Endothelial cell of umbilical vein (primary cell): ENCODE results near the gene DENND5B.

Source experiments
- CTCF ChIP-seq, 2 donors: IDR thresholded peaks; 1 replicate in 1 of 2; 2 replicates in 1 of 2; pipeline ENCODE4 v1.5.1; 2011; ENCODE audit warnings: low read length in 2 of 2, mild to moderate bottlenecking in 2 of 2, moderate library complexity in 2 of 2, control low read depth in 1 of 2, inconsistent platforms in 1 of 2, low read depth in 1 of 2; ENCODE audit not compliant: insufficient read depth in 1 of 2; ENCODE audit errors: extremely low read depth in 1 of 2
- EZH2 ChIP-seq: IDR thresholded peaks from 2 replicates; pipeline ENCODE4 v1.6.1; 2012; ENCODE audit warnings: borderline replicate concordance, low read depth, mild to moderate bottlenecking, moderate library complexity, low read length, inconsistent platforms; ENCODE audit not compliant: severe bottlenecking
- FOS ChIP-seq: IDR thresholded peaks from 2 replicates; pipeline ENCODE4 v1.6.1; 2011; ENCODE audit warnings: mild to moderate bottlenecking, low read length, moderate library complexity, borderline replicate concordance; ENCODE audit not compliant: insufficient read depth
- JUN ChIP-seq: IDR thresholded peaks from 2 replicates; pipeline ENCODE4 v1.6.1; 2011; ENCODE audit warnings: borderline replicate concordance, low read depth; ENCODE audit not compliant: insufficient read length, insufficient read depth
- POLR2A ChIP-seq: IDR thresholded peaks from 2 replicates; pipeline ENCODE4 v1.6.1; 2012; ENCODE audit warnings: low read depth, mild to moderate bottlenecking, control low read depth, low read length
- POLR2AphosphoS5 ChIP-seq: IDR thresholded peaks from 2 replicates; pipeline ENCODE4 v1.6.1; 2012; ENCODE audit warnings: low read depth, mild to moderate bottlenecking, control low read depth, low read length, moderate library complexity; ENCODE audit not compliant: insufficient read depth

- TF ChIP-seq POLR2A (no peak), CTCF (IDR thresholded peaks at IDR 0.05; ENCODE audit: extremely low read depth in 1 of 2, insufficient read depth in 1 of 2, low read depth in 1 of 2, low read length in 2 of 2) (no peak), FOS (peak; percentile 19), JUN (no peak), EZH2 (no peak), POLR2AphosphoS5 (no peak)
Observed at GRCh38 chr12:31466768-31467167, 124.2 kb downstream of the DENND5B start.
